Stimulated activated CD8-positive, alpha-beta memory T cell treated with anti-CD3 and anti-CD28 coated beads, Interleukin-15, amount 100 ng/mL, for 4 hours (primary cell): ENCODE results near the gene PNKP.

Experiments
- DNase-seq, 2 donors: peaks; one replicate each; pipeline ENCODE4 v3.0.0-alpha.2; 2020; ENCODE audit warnings: low read depth in 2 of 2

The PNKP gene

DNA sequence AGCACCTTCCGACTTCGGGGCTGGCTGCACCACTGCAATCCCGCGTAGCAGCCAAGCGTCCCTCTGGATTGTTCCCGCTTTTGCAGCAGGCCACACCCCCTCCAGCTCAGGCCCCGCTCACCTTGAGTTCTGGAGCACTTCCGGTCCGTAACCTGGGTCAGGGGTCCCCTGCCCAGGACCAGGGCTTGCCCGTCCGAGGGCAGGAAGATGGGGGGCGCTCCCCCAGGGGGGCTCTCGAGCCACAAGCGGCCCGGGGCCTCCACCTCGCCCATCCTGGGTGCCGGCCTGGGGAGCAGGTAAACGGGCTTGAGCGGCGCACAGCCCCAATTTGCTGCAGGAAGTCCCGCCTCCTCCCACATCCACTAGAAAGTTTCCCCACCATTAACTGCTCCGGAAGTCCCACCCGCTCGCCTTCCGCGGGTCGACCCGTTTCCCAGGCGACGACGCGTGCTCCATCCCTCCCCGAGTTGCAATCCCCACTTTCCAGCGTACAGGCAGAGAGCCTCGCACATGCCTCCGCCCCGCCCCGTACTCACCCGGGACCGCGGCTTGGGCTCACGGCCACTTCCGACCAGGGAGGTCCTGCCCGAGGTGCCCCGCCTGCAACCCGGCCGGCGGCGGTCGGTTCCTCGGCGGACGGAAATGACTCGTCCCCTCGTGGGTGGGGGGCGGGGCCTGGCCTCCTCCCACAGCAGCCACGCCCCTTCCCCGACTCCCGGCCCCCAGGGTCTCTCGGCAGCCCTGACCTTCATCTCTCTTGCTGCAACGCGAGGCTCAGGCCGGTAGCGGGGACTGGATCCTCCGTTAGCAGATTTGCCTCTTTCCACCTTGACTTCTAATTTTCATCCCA is at the start of gene PNKP:
Gene PNKP, minus strand, starts transcription at position 644 of the 850 bp plus-strand sequence. Its CDS starts 372 bp downstream, at position 272.
- peak; percentile 79 to 86 for DNase-seq

- DNase-seq, result no peak
Observed at GRCh38 chr19:49915271-49915670, 47.9 kb upstream of the PNKP start.

- no peak for DNase-seq
Observed at GRCh38 chr19:49913720-49914119, 46.3 kb upstream of the PNKP start.

DNA sequence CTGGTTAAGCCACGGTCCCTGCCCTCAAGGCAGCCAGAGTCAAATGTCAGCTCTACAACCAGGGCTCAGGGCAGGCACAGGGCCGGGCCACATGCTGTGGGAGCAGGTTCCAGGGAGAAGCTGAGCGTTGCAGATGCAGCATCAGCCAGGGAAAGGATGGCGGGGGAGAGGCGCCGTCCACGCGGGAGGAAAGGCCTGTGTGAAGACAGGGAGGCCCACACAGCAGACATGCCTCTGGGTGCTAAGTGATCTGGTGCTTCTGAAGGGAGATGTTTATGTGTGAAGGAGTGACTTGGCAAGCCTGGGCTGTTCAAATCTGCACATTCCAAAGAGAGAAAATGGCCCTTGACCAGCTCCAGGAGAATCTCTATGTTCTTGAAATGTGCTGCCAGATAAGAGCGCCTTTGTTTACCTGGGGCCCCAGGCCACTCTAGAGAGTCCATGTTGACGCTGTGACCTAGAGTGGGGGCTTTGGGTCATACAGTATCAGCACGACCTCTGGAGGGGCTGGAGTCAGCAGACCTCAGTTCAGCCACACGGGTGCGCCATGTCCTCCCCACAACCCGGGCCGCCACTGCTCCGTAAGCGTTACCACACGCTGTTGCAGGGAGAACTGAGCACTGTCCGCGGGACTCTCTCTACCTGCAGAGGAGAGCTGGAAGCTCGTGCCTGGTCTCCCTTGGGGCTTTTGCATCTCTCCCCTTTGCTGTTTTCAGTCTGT is 45.7 kb upstream of the PNKP start:
- no peak for DNase-seq

GRCh38 chr19:49911381-49912145 is 44.2 kb upstream of the PNKP start:
- DNase-seq, result no peak

- DNase-seq, result no peak
Observed at GRCh38 chr19:49910179-49910578, 42.8 kb upstream of the PNKP start.

GRCh38 chr19:49908480-49909420 is 41.4 kb upstream of the PNKP start:
- DNase-seq, result no peak

DNA sequence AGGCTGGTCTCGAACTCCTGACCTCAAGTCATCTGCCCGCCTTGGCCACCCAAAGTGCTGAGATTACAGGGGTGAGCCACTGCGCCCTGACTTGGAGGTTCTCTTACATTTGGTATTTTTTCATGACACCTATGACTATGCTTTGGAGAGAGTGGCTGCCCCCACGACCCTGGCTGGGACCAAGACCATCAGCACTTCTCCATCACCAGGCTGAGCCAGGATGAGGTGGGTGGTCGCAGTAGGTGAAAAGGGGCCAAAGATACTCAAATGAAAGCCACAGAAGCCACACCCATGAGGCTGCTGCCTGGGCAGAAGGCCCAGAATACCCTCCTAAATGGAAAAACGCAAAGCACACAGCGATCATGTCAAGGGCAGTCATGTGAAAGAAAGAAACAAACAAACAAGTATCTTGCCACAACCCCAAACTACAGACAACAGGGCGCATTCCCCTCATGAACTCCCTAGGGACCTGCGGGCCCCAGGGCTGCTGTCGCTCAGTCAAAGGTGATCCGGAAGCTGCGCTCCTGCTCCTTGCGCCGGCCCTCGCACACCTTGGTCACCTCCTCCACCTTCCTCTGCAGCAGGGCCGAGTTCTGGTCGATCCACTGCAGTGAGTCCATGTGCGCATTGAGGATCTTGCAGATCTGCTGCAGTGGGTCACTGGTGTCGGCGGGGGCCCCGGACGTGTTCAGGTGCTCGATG is 40.5 kb upstream of the PNKP start:
- DNase-seq, result no peak

- DNase-seq, result no peak
Observed at GRCh38 chr19:49906879-49907564, 39.6 kb upstream of the PNKP start.

GRCh38 chr19:49904136-49904535 is 36.8 kb upstream of the PNKP start:
- no peak for DNase-seq

GRCh38 chr19:49896863-49897621 is 29.7 kb upstream of the PNKP start, which contains the start of gene IL4I1:
IL4I1 (minus strand) TSS chr19:49896887; CDS start chr19:49896160, 727 bp downstream.
- peak; percentile 39 to 53 for DNase-seq

DNA sequence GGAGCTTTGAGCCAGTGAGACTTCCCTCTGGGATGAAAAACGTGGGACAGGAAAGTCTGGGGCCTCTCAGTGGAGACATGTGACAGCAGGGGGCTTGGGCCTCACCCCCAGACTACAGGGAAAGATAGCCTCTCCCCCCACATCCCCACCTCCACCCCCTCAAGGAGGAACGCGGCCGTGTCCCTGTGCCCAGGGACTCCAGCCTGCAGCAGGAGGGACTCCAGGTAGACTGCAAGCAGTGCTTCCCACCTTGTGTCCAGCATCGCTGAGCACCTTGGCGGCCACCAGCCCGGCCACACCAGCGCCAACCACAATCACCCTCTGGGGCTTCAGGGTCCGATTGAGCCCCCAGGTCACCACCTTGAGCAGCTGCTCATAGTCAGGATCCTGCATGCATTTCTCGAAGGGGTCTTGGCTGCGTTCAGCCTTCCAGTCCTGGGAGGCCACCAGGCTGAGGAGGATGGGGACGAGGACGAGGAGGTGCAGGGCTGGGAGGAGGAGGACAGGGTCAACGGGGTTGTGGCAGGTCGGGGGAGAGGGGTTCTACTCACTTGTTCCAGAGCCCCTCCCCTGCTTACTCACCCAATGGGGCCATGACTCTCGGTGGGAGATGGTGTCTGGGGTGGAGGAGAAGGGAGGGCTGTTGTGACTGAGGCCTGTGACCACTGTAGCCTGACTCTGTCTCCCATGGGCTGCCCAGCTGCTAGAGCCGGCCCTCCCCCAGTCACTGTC is 28.4 kb upstream of the PNKP start:
- DNase-seq, result no peak

DNA sequence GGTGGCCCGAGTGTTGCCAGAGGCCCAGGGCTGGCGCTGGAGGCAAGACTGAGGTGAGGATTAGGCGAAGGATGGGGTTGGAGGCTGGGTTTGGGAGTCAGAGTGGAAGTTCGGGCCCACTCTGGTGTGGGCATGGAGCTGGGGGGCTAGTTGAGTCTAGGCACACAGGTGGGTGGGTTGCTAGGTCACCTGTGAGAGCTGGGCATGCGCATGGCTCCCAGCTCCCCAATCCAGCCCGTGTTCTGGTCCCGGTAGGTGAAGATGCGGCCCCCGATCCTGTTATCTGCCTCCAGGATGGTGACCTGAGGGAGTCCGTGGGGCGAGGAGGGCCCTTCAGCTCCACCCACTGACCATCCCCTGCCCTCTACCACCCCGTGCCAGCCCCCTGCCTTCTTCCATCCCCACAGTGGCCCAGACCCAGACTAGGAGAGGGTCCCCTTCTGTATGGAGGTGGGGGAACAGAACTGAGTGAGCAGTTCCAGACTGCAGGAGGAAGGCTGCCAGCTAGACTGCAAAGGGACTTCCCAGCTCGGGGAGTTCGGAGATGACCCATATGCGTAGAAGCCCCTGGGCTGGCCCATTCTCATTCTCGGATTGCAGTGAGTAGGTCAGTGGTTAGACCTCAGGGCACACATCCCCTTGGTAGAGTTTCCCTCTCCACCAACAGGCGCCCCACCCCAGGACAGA is 27.6 kb upstream of the PNKP start:
- no peak for DNase-seq

GRCh38 chr19:49894011-49894664 is 26.8 kb upstream of the PNKP start:
- DNase-seq, result no peak

- DNase-seq, result no peak
Observed at GRCh38 chr19:49892716-49893115, 25.3 kb upstream of the PNKP start.

DNA sequence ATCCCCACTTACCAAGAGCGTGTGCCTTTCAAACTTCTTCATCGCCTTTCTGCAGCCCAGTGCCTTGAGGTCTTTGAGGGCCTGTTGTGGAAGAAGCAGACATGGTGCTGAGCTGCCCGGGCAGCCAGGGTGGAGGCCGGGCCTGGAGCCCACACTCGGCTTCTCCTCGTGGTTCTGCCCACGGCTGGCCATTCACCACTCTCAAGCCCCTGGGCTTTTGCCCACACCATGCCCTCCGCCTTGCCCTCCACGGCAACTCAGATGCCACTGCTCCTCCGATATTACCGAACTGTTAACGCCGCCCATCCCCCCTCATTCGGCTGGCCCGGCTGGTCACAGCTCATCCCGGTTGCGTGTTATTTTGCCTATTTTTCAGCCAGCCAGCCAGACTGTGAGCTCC is 24.0 kb upstream of the PNKP start:
- DNase-seq, result no peak
